LNCaP clone FGC (cell line): ENCODE measurements around the gene LCLAT1.

Experiments
- DNase-seq: peaks from one replicate; pipeline ENCODE4 v3.0.0-alpha.2; 2011; ENCODE audit warnings: low read depth
- H3K4me3 ChIP-seq: 2 replicates; pipeline ENCODE4 v1.5.1; 2011; ENCODE audit warnings: mild to moderate bottlenecking, low read depth, low read length, control low read depth
- CTCF ChIP-seq: IDR thresholded peaks from 2 replicates; pipeline ENCODE4 v1.5.1; 2012; ENCODE audit warnings: mild to moderate bottlenecking; ENCODE audit not compliant: control insufficient read depth, insufficient read depth; ENCODE audit errors: extremely low read depth

LCLAT1 gene

GRCh38 chr2:30678410-30679137, 231.5 kb downstream of the LCLAT1 start:
- no peak for TF ChIP-seq CTCF
- H3K4me3 ChIP-seq: no peak overlapping the region
- no peak for DNase-seq

GRCh38 chr2:30679426-30680088, 232.5 kb downstream of the LCLAT1 start:
- no peak for DNase-seq
- no peak for TF ChIP-seq CTCF
- H3K4me3 ChIP-seq: no peak overlapping the region

- DNase-seq: no peak
- no peak for TF ChIP-seq CTCF
- no peak overlapping the region for H3K4me3 ChIP-seq
Observed at GRCh38 chr2:30680121-30680520, 233.1 kb downstream of the LCLAT1 start.

- TF ChIP-seq CTCF: no peak
- DNase-seq: no peak
- H3K4me3 ChIP-seq: no peak overlapping the region
Observed at GRCh38 chr2:30681022-30681421, 234.0 kb downstream of the LCLAT1 start.

- no peak overlapping the region for H3K4me3 ChIP-seq
- DNase-seq: no peak
- no peak for TF ChIP-seq CTCF
Observed at GRCh38 chr2:30683236-30683956, 236.3 kb downstream of the LCLAT1 start.

GRCh38 chr2:30684026-30684425, 237.0 kb downstream of the LCLAT1 start:
- no peak for DNase-seq
- no peak for TF ChIP-seq CTCF

More at GRCh38 chr2:30684026-30684425, 237.0 kb downstream of the LCLAT1 start:
- H3K4me3 ChIP-seq: no peak overlapping the region
